Pons (tissue), 1 donor: Measurements from ENCODE around the gene ZNF382.

Source experiments
- DNase-seq: peaks from one replicate; pipeline ENCODE4 v3.0.0-alpha.2; 2016; ENCODE audit warnings: low spot score

ZNF382 gene

GRCh38 chr19:36679455-36679854 lies 74.3 kb downstream of the ZNF382 start:
- no peak for DNase-seq
